ENCODE measurements around the gene KIF5A. TPM values are rescaled to one million over a fixed set of nuclear protein-coding genes. Genes with fewer than 3 reads are reported as not detected.
A peak's percentile ranks its signal among the peaks of the same experiment; 100 is the strongest.
"Not testable (repeated sequence)": the region's sequence is repeated elsewhere in the genome, so short reads cannot be mapped to it uniquely, and the experiment has no call there.

KIF5A gene
- total RNA-seq, 1 donor from 2014 or later = under 0.01 TPM

DNA sequence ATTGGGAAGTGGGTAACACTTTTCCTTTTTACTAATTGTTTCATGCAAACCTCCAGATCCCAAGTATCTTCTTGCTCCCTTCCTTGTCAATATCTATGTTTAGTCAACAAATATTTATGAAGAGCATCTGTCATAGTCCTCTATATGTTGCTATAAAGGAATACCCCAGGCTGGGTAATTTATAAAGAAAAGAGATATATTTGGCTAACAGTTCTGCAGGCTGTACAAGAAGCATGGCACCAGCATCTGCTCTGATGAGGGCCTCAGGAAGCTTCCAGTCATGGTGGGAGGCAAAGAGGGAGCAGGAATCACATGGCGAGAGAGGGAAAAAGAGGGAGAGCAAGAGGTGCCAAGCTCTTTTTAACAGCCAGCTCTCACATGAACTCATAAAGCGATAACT is 4.6 kb downstream of the KIF5A start:
- DNase-seq (ENCODE audit: low read depth in 2 of 2) = no peak

- no peak for DNase-seq (ENCODE audit: low read depth in 2 of 2)
These were observed 5.1 kb downstream of the KIF5A start for GRCh38 chr12:57554897-57555296.

GRCh38 chr12:57558864-57559263 is 9.0 kb downstream of the KIF5A start:
- DNase-seq (ENCODE audit: low read depth in 2 of 2) = no peak

DNA sequence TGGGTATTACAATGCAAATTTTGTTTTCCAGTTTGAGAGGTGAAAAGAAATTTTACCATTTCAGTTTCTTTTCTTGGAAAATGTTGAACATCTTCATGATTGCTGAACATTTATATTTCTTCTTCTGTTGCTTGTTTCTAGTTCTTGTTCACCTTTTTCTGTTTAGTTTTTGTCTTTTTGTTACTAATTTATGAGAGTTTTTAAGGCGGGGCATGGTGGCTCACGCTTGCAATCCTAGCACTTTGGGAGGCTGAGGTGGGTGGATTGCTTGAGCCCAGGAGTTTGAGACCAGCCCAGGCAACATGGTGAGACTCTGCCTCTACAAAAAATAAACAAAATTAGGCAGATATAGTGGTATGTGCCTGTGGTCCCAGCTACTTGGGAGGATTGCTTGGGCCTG is 10.7 kb downstream of the KIF5A start:
- DNase-seq (ENCODE audit: low read depth in 2 of 2) = no peak

DNA sequence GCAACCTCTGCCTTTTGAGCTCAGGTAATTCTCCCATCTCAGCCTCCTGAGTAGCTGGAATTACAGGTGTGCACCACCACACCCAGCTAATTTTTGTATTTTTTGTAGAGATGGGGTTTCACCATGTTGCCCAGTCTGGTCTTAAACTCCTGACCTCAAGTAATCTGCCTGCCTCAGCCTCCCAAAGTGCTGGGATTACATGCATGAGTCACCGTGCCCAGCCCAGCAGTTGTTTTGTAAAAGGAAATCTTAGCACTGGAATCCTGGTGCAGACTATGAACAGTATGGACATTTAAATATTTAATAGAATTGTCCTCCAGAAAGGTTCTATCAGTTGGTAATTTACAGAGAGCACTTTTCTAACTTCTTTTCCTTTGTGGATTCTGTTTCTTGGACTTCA is 11.3 kb downstream of the KIF5A start:
- DNase-seq (ENCODE audit: low read depth in 2 of 2) = not testable (repeated sequence)

DNA sequence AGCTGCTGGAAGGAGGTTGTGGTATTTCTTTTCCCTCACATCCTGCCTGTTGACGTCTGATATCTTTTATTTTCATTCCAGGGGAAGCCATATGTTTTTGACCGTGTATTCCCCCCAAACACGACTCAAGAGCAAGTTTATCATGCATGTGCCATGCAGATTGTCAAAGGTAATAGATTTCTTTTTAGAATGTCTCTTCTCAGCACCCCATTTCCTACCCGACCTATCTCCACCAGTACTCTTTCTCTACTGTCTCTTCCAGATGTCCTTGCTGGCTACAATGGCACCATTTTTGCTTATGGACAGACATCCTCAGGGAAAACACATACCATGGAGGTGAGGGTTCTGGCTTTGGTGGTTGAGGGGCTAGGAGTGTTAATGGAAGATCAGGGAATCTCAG is 13.5 kb downstream of the KIF5A start:
- no peak for DNase-seq (ENCODE audit: low read depth in 2 of 2)

DNA sequence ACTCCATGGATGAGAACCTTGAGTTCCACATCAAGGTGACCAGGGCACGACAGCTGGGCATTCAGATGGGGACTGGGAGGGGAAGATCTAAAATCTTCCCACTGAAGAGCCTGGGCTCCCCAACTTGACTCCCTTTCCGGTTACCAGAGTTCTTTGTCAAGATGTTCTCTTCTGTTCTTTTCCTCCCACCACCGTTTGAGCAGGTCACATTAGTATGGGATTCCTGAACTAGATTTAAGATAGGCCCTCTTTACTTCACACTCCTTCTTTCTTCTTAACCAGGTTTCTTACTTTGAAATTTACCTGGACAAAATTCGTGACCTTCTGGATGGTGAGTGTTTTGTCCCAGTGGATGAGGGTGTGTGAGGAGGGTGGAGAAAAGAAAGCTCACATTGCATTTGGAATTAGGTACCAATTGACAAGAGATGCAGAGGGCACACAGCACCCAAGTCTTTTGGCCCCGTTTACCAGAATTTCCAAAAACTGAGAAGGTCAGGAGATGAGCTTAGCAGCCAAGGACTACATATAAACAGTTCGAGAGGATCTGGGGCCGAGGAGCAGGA is 14.4 kb downstream of the KIF5A start:
- DNase-seq (ENCODE audit: low read depth in 2 of 2) = no peak

DNA sequence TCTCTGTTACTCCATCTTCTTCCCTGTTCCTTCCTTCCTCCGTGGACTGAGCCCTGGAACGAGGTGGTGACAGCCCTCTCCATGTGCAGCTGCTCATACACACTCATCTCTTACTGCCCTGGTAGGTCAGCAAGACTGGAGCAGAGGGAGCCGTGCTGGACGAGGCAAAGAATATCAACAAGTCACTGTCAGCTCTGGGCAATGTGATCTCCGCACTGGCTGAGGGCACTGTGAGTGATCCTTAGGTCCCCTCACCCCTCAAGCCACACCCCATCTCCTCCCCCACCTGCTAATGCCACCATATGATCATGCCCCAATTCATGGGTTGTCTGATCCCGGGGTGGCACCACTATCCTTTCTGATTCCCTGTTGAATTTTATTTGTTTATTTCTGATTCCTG is 19.0 kb downstream of the KIF5A start:
- no peak for DNase-seq (ENCODE audit: low read depth in 2 of 2)

GRCh38 chr12:57569858-57570257 is 20.0 kb downstream of the KIF5A start:
- no peak for DNase-seq (ENCODE audit: low read depth in 2 of 2)

DNA sequence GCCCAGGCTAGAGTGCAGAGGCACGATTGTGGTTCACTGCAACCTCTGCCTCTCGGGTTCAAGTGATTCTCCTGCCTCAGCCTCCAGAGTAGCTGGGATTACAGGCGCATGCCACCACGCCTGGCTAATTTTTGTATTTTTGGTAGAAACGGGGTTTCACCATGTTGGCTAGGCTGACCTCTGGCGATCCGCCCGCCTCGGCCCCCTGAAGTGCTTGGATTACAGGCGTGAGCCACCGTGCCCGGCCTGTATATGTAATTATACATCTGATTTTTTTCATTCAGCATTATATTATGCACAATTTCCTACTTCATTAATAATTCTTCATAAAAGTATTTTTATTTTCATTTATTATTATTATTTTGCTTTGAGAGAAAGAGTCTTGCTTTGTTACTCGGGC is 20.6 kb downstream of the KIF5A start:
- DNase-seq (ENCODE audit: low read depth in 2 of 2) = not testable (repeated sequence)

GRCh38 chr12:57571926-57572762 is 22.3 kb downstream of the KIF5A start:
- DNase-seq (ENCODE audit: low read depth in 2 of 2) = no peak

- no peak for DNase-seq (ENCODE audit: low read depth in 2 of 2)
These were observed 25.0 kb downstream of the KIF5A start for GRCh38 chr12:57574795-57575194.

- no peak for DNase-seq (ENCODE audit: low read depth in 2 of 2)
These were observed 26.1 kb downstream of the KIF5A start for GRCh38 chr12:57575771-57576612.

GRCh38 chr12:57576613-57577160 is 26.8 kb downstream of the KIF5A start:
- DNase-seq (ENCODE audit: low read depth in 2 of 2) = no peak

GRCh38 chr12:57577981-57578758 is 28.3 kb downstream of the KIF5A start:
- no peak for DNase-seq (ENCODE audit: low read depth in 2 of 2)

- no peak for DNase-seq (ENCODE audit: low read depth in 2 of 2)
These were observed 29.2 kb downstream of the KIF5A start for GRCh38 chr12:57579011-57579410.

DNA sequence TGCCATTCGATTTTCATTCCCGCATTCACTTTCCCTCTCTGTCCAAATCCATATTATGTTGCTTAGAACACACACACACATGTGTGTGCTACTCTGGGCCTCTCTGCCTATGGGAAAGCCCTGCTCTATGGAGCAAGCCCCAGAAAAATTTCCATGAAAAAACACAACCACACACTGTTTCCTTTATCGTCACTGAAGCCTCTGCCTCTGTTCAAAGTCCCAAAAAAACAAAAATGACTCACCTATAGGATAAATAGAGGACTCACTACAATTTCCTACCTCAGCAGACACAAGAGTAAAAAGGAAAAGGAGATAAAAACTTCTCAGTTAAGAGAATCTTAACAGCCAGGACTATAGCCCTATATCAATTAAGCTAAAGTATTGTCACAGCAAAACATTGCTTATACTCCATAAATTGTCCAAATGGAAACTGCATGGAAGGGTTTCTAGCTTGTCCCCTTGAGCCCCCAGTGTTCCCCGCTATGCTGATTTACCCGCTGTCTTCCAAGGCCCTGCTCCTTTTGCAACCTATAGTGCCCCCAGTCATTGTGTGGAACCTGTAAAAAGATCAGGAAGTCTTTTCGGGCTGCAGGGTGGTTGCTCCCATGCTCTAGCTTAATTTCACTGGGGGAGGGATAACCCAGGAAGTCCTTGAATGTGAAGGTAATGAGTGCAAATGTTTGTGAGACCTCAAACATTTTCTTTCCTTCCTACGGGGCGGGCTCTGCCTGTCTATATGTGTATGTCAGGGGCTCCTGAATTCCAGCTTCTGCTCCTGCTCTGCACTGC is 30.0 kb downstream of the KIF5A start:
- DNase-seq (ENCODE audit: low read depth in 2 of 2) = peak in 1 of 2 donors; percentile 71

GRCh38 chr12:57580466-57580795 is 30.6 kb downstream of the KIF5A start:
- DNase-seq (ENCODE audit: low read depth in 2 of 2) = no peak

GRCh38 chr12:57581802-57582201 is 32.0 kb downstream of the KIF5A start:
- DNase-seq (ENCODE audit: low read depth in 2 of 2) = no peak

DNA sequence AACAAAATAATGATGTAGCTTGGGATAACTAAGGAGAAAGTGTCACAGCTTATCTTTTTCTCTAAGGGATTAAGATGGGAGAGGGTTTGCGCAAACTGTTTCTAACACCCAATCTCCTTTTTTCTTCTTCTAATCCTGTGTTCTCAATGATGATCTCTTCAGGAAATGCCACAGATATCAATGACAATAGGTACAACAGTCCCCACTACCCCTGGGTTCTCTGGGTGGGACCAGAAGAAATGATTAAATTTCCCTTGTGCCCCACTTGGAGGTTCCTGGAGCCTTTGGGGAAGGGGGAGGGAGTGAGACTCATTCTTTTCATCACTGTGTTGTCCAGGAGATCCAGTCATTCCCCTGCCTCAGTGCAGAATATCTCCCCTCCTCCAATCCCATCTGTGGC is 32.6 kb downstream of the KIF5A start:
- no peak for DNase-seq (ENCODE audit: low read depth in 2 of 2)

Measured in lung microvascular endothelial cell (primary cell).